ENCODE results near the gene NPC1.

The NPC1 gene

DNA sequence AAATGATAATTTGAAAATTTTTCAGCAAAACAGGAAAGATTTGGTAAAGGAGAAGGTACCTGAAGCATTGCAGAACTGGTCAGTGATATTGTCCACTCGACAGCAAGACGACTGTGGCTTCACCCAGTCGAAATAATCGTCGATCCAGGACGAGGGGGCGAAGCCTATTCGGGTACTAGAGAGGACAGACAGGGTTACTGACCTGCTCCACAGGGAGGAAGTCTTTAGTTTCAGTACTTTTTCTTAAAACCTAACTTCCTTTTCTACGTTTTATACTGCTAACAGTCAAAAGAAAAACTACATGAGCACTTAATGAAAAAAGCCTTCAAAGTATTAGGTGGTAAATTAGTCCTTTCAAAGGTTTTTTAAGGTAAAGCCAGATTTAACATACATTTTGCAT lies 47.0 kb downstream of the NPC1 start:
- TF ChIP-seq, protein P1, sequence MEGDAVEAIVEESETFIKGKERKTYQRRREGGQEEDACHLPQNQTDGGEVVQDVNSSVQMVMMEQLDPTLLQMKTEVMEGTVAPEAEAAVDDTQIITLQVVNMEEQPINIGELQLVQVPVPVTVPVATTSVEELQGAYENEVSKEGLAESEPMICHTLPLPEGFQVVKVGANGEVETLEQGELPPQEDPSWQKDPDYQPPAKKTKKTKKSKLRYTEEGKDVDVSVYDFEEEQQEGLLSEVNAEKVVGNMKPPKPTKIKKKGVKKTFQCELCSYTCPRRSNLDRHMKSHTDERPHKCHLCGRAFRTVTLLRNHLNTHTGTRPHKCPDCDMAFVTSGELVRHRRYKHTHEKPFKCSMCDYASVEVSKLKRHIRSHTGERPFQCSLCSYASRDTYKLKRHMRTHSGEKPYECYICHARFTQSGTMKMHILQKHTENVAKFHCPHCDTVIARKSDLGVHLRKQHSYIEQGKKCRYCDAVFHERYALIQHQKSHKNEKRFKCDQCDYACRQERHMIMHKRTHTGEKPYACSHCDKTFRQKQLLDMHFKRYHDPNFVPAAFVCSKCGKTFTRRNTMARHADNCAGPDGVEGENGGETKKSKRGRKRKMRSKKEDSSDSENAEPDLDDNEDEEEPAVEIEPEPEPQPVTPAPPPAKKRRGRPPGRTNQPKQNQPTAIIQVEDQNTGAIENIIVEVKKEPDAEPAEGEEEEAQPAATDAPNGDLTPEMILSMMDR (IDR thresholded peaks at IDR 0.05), result no peak

GRCh38 chr18:23538870-23539269 lies 47.4 kb downstream of the NPC1 start:
- TF ChIP-seq, protein P1 (IDR thresholded peaks at IDR 0.05), result no peak

DNA sequence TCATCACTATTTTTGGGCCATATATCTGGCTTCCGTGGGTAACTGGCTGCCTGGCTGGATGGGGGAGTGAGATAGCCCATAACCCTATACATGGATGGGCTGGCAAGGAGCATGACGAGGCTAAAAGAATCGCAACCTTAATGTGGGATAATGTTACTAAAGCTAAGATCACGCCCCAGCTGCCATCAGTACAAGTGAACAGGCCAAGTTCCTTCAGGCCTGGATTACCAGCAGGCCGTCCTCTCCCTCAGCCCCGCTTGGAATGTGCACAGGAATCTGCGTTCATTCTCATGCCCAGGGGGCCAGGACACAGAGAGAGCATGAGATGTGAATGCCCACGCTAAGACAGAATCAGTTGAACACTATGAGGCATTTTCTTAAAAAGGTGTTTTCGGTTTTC lies 48.3 kb downstream of the NPC1 start:
- TF ChIP-seq, protein P1 (IDR thresholded peaks at IDR 0.05), result no peak

GRCh38 chr18:23537274-23537673 lies 49.0 kb downstream of the NPC1 start:
- TF ChIP-seq, protein P1 (IDR thresholded peaks at IDR 0.05), result no peak

GRCh38 chr18:23536204-23536603 lies 50.1 kb downstream of the NPC1 start:
- TF ChIP-seq, protein P1 (IDR thresholded peaks at IDR 0.05), result no peak

- TF ChIP-seq, protein P1 (IDR thresholded peaks at IDR 0.05), result no peak
Observed at GRCh38 chr18:23534276-23534675, 52.0 kb downstream of the NPC1 start.

GRCh38 chr18:23532848-23533247 lies 53.5 kb downstream of the NPC1 start:
- TF ChIP-seq, protein P1 (IDR thresholded peaks at IDR 0.05), result no peak

- TF ChIP-seq, protein P1 (IDR thresholded peaks at IDR 0.05), result no peak
Observed at GRCh38 chr18:23531912-23532311, 54.4 kb downstream of the NPC1 start.

Data from LNCAP (cell line).